Epithelial cell of proximal tubule (primary cell): ENCODE data around the gene LZTS2. TPM values are rescaled to one million over a fixed set of nuclear protein-coding genes. Genes with fewer than 3 reads are reported as not detected.
A peak's percentile ranks its signal among the peaks of the same experiment; 100 is the strongest.

Experiments
- DNase-seq: peaks from one replicate; pipeline ENCODE4 v3.0.0-alpha.2; 2011; ENCODE audit warnings: low read depth
- H3K4me3 ChIP-seq: 2 replicates; pipeline ENCODE4 v1.5.1; 2011; ENCODE audit warnings: low read depth, mild to moderate bottlenecking, low read length
- total RNA-seq: library from RNA; depleted of rRNA; stranded (reverse); fragments of >200 nt; gene quantifications from 2 replicates; pipeline ENCODE4 v1.2.3, GENCODE V29; 2015
- TF ChIP-seq, protein P1 (sequence below): conservative IDR thresholded peaks from 2 replicates; pipeline ENCODE4 v1.5.1; 2012; ENCODE audit warnings: low read depth, mild to moderate bottlenecking, low read length

LZTS2 gene
- total RNA-seq, 1 donor from 2014 or later = 81.0 TPM

GRCh38 chr10:101011517-101012423, 12.2 kb downstream of the LZTS2 start:
- no peak overlapping the region for H3K4me3 ChIP-seq
- TF ChIP-seq, protein P1, sequence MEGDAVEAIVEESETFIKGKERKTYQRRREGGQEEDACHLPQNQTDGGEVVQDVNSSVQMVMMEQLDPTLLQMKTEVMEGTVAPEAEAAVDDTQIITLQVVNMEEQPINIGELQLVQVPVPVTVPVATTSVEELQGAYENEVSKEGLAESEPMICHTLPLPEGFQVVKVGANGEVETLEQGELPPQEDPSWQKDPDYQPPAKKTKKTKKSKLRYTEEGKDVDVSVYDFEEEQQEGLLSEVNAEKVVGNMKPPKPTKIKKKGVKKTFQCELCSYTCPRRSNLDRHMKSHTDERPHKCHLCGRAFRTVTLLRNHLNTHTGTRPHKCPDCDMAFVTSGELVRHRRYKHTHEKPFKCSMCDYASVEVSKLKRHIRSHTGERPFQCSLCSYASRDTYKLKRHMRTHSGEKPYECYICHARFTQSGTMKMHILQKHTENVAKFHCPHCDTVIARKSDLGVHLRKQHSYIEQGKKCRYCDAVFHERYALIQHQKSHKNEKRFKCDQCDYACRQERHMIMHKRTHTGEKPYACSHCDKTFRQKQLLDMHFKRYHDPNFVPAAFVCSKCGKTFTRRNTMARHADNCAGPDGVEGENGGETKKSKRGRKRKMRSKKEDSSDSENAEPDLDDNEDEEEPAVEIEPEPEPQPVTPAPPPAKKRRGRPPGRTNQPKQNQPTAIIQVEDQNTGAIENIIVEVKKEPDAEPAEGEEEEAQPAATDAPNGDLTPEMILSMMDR = peak; percentile 54
- DNase-seq = no peak

DNA sequence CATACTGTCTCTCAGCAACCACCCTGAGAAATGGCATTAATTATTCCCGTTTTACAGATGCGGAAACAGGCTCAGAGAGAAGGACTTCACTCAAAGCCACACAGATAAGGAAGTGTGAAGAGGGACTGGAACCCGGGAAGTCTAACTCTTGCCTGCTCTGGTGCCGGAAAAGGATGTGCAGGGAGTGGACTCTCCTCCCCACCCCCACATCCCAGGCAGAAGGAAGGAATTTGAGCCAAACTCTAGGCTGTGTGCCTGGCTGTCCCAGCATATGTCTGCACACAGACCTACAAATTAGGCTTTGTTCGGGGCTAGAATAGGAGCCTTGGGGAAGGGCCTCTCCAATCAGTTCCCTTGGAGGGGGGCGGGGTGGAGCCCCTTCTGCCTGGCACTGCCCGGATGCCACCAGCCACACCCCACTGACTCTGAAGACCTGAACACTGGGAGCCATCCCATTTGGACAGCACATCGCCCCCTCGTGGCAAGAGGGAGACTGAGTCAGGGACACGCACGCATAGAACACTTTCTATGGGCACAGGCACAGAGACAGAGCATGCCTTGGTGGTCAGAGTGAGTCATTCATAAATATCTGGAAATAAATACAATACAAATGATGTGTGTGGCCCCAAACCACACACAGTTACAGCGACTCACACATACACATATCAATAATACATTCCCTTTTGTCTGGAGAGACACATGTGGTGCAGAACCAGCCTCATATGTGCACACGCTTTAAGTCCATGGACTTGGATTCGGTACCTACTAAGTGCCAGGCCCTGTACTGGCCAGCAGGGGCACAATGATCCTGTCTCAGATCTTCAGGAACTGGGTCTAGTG, 13.1 kb downstream of the LZTS2 start:
- peak; percentile 73 for DNase-seq
- TF ChIP-seq, protein P1 = peak; percentile 83
- H3K4me3 ChIP-seq = no peak overlapping the region

GRCh38 chr10:101013365-101013825, 13.8 kb downstream of the LZTS2 start:
- no peak for DNase-seq
- TF ChIP-seq, protein P1 = no peak
- H3K4me3 ChIP-seq = no peak overlapping the region

GRCh38 chr10:101014230-101014884, 14.7 kb downstream of the LZTS2 start:
- no peak for DNase-seq
- TF ChIP-seq, protein P1 = peak; percentile 94
- no peak overlapping the region for H3K4me3 ChIP-seq

- TF ChIP-seq, protein P1 = peak; percentile 1
- no peak overlapping the region for H3K4me3 ChIP-seq
- peak; percentile 81 for DNase-seq
Measured at GRCh38 chr10:101014966-101015581, 15.5 kb downstream of the LZTS2 start.

- DNase-seq = no peak
- no peak overlapping the region for H3K4me3 ChIP-seq
- TF ChIP-seq, protein P1 = no peak
Measured at GRCh38 chr10:101015582-101015973, 16.0 kb downstream of the LZTS2 start.
